ENCODE data around the gene SHC1. TPM values are rescaled to one million over a fixed set of nuclear protein-coding genes. Genes with fewer than 3 reads are reported as not detected.

SHC1 gene
- total RNA-seq, 1 donor from 2014 or later: 43.3 TPM

GRCh38 chr1:154944401-154945159 lies 26.0 kb downstream of the SHC1 start:
- Mint-ChIP-seq H3K27ac (no peak overlapping the region), H3K9me3 (ENCODE audit: low read depth) (no peaks in the 10 kb centered on the region), H3K4me3 (ENCODE audit: low read depth) (no peak overlapping the region)

GRCh38 chr1:154943649-154944400 lies 26.7 kb downstream of the SHC1 start:
- peak; percentile 70 for TF ChIP-seq CTCF (IDR thresholded peaks at IDR 0.05; ENCODE audit: unreplicated experiment)
- no peaks in the 10 kb centered on the region for H3K9me3 Mint-ChIP-seq (ENCODE audit: low read depth)
- no peaks in the 10 kb centered on the region for H3K4me1 Mint-ChIP-seq (ENCODE audit: low read depth)
- no peak overlapping the region for H3K4me3 Mint-ChIP-seq (ENCODE audit: low read depth)
- H3K27me3 Mint-ChIP-seq: no peaks in the 10 kb centered on the region
- no peak for DNase-seq (ENCODE audit: low spot score, unreplicated experiment)
- no peak overlapping the region for H3K27ac Mint-ChIP-seq
- peaks cover 4% of the 10 kb centered on the region for H3K36me3 Mint-ChIP-seq (ENCODE audit: insufficient read depth)

More at GRCh38 chr1:154944401-154945159, 26.0 kb downstream of the SHC1 start:
- Mint-ChIP-seq H3K4me1 (ENCODE audit: low read depth) (no peaks in the 10 kb centered on the region), H3K27me3 (no peaks in the 10 kb centered on the region), H3K36me3 (ENCODE audit: insufficient read depth) (peaks cover 4% of the 10 kb centered on the region)
- TF ChIP-seq CTCF (IDR thresholded peaks at IDR 0.05; ENCODE audit: unreplicated experiment): no peak
- no peak for DNase-seq (ENCODE audit: low spot score, unreplicated experiment)

- Mint-ChIP-seq H3K27ac (peak overlapping the region; percentile 7), H3K36me3 (ENCODE audit: insufficient read depth) (peaks cover 2% of the 10 kb centered on the region), H3K4me1 (ENCODE audit: low read depth) (peaks cover 7% of the 10 kb centered on the region), H3K4me3 (ENCODE audit: low read depth) (no peak overlapping the region), H3K27me3 (no peaks in the 10 kb centered on the region), H3K9me3 (ENCODE audit: low read depth) (no peaks in the 10 kb centered on the region)
- no peak for TF ChIP-seq CTCF (IDR thresholded peaks at IDR 0.05; ENCODE audit: unreplicated experiment)
- no peak for DNase-seq (ENCODE audit: low spot score, unreplicated experiment)
Measured at GRCh38 chr1:154941333-154942013, 29.1 kb downstream of the SHC1 start.

GRCh38 chr1:154940651-154941194 lies 29.8 kb downstream of the SHC1 start:
- H3K9me3 Mint-ChIP-seq (ENCODE audit: low read depth): no peaks in the 10 kb centered on the region
- no peak overlapping the region for H3K27ac Mint-ChIP-seq
- no peaks in the 10 kb centered on the region for H3K27me3 Mint-ChIP-seq
- H3K36me3 Mint-ChIP-seq (ENCODE audit: insufficient read depth): no peaks in the 10 kb centered on the region
- no peak for TF ChIP-seq CTCF (IDR thresholded peaks at IDR 0.05; ENCODE audit: unreplicated experiment)
- peaks cover 10% of the 10 kb centered on the region for H3K4me1 Mint-ChIP-seq (ENCODE audit: low read depth)
- DNase-seq (ENCODE audit: low spot score, unreplicated experiment): no peak
- H3K4me3 Mint-ChIP-seq (ENCODE audit: low read depth): no peak overlapping the region

- no peak overlapping the region for H3K27ac Mint-ChIP-seq
- TF ChIP-seq CTCF (IDR thresholded peaks at IDR 0.05; ENCODE audit: unreplicated experiment): no peak
- H3K4me1 Mint-ChIP-seq (ENCODE audit: low read depth): peaks cover 10% of the 10 kb centered on the region
- H3K9me3 Mint-ChIP-seq (ENCODE audit: low read depth): no peaks in the 10 kb centered on the region
- no peak for DNase-seq (ENCODE audit: low spot score, unreplicated experiment)
- no peaks in the 10 kb centered on the region for H3K36me3 Mint-ChIP-seq (ENCODE audit: insufficient read depth)
- no peak overlapping the region for H3K4me3 Mint-ChIP-seq (ENCODE audit: low read depth)
- H3K27me3 Mint-ChIP-seq: no peaks in the 10 kb centered on the region
Measured at GRCh38 chr1:154940213-154940560, 30.4 kb downstream of the SHC1 start.
